Activated CD8-positive, alpha-beta memory T cell treated with anti-CD3 and anti-CD28 coated beads, Interleukin-2, amount 50 U/mL, for 4 hours (primary cell): ENCODE measurements around the gene MEGF10.
"Not testable (repeated sequence)": the region's sequence is repeated elsewhere in the genome, so short reads cannot be mapped to it uniquely, and the experiment has no call there.

Experiments used
- DNase-seq: peaks from one replicate; pipeline ENCODE4 v3.0.0-alpha.2; 2020

Gene MEGF10

GRCh38 chr5:127290019-127290945, at the start of gene MEGF10:
TSS of gene MEGF10 (plus strand) at chr5:127290796. CDS start at chr5:127331309, 40,513 bp downstream.
- DNase-seq, result no peak

DNA sequence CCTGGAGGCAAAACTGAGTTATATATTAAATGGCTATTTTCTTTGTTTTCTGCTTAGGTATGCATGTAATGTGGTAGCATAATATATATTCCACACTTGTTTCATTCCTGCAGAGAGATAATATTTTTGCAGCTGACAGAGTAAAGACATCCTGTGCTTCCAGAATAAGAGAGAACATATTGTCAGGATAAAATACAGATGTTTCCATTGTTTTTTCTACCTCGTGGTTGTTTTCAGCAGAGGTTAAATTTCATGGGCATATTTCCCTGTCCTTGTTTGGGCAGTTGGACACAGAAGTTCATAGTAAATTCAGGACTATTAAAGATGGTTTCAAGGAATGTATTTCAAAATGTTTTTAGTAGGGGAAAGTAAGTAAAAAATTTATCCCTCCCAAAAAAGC, 47.6 kb upstream of the MEGF10 start:
- DNase-seq, result no peak

- DNase-seq, result no peak
Observed at GRCh38 chr5:127254729-127255284, 35.8 kb upstream of the MEGF10 start.

- no peak for DNase-seq
Observed at GRCh38 chr5:127256886-127257597, 33.6 kb upstream of the MEGF10 start.

DNA sequence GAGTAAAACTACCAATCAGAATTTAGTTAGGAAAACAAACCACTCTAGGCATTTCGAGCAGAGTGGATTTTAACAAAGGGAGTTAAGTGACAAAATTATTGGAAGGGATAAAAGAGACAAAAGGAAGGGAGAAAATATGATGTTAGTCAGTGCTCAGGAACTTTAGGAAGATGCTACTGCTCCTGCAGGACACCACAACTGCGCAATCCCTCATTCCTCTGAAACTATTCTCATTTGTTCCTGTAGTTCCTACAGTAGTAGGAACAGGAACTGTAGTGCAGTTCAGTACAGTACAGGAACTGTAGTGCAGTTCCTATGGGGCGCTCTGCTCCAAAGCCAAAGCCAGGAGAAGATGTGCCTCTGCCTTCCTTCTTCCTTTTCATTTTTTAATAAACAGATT, 29.9 kb upstream of the MEGF10 start:
- no peak for DNase-seq

DNA sequence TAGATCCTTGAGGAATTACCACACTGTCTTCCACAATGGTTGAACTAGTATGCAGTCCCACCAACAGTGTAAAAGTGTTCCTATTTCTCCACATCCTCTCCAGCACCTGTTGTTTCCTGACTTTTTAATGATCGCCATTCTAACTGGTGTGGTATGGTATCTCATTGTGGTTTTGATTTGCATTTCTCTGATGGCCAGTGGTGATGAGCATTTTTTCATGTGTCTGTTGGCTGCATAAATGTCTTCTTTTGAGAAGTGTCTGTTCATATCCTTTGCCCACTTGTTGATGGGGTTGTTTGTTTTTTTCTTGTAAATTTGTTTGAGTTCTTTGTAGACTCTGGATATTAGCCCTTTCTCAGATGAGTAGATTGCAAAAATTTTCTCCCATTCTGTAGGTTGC, 25.1 kb upstream of the MEGF10 start:
- not testable (repeated sequence) for DNase-seq

DNA sequence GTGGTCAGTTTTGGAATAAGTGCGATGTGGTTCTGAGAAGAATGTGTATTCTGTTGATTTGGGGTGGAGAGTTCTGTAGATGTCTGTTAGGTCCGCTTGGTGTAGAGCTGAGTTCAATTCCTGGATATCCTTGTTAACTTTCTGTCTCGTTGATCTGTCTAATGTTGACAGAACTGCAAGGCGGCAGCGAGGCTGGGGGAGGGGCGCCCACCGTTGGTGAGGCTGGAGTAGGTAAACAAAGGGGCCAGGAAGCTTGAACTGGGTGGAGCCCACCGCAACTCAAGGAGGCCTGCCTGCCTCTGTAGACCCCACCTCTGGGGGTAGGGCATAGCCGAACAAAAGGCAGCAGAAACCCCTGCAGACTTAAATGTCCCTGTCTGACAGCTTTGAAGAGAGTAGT, 22.3 kb upstream of the MEGF10 start:
- DNase-seq, result not testable (repeated sequence)

- DNase-seq, result not testable (repeated sequence)
Observed at GRCh38 chr5:127270713-127271112, 19.9 kb upstream of the MEGF10 start.

DNA sequence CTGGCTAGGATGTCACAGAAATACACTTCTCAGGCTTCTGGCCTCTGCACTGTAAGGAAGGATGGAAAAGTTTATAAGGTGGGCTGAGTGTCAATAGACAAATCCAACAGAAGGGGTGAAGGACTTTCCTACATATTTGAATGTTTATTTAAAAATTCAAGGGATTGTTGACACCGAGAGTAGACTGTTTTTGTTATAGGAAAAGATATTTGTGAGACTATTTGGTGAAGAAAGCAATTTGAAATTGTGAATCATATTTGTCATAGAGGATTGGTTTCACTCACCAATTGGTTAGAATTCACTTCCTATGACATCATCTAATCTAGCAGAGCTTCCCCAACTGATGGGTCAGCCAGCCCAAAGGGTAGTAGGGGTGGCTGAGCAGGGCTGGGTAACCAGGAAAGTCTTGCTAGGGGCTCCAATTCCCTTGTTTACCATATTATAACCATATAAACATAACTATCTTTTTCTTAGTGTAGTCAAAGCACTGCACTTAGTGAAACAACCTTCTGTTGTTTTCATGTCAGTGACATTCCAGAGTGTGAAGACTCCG, 14.9 kb upstream of the MEGF10 start:
- no peak for DNase-seq

GRCh38 chr5:127280491-127281220, 9.9 kb upstream of the MEGF10 start:
- no peak for DNase-seq

- no peak for DNase-seq
Observed at GRCh38 chr5:127281609-127282008, 9.0 kb upstream of the MEGF10 start.

GRCh38 chr5:127288676-127289075, 1.9 kb upstream of the MEGF10 start:
- DNase-seq, result no peak

DNA sequence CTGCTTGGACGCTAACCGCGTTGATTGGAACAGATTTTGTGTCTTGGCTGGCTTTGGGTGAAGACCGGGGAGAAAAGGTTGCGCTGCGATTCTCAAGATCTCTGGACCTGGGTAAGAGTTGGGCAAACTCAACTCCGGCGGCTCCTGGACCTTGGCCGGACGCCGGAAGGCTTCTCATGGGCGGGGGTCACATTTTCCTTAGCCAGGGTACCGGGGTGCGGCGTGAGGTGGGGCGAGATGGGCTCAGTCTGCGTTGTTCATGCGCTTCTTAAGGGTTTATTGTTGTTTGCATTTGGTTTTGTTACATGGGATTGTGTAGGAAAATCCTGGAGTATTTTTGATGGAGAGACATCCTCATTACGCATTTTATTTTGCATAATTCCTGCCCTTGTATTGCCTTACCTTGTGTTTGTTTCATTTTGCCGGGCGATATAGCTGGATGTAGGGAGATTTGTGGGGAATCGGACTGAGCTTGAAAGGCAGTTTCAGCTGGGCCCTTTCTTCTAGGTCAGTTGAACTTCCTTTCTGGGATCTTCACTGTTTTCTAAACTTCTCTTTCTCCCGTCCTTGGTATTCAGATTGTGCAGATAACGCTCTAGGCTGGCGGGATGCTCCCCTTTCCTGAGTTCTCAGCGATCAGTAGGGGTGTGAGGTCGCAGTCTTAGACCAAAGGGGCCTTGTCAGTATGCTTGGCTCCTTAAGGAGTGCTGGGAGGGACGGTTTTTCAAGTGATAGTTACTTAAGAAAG, 524 bp downstream of the MEGF10 start:
- DNase-seq, result no peak

GRCh38 chr5:127292030-127292735, 1.6 kb downstream of the MEGF10 start:
- no peak for DNase-seq

DNA sequence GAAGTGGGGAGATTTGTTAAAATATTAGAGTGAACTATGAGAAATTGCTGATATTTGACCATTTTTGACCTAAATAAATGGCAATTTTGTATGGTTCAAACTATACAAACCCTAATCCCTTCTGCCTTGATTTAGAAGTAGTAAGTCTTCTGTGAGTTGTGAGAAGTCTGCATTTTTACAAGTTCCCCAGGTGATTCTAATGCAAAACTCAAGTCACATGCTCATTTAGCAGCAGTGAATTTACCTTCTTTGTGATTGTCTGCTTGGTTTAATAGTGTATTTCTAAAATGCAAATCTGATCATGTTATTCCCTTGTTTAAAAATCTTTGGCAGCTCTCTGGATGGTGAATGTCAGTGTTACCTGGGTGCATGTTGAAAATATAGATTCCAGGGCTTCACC, 2.8 kb downstream of the MEGF10 start:
- no peak for DNase-seq

- DNase-seq, result no peak
Observed at GRCh38 chr5:127294829-127295228, 4.2 kb downstream of the MEGF10 start.

DNA sequence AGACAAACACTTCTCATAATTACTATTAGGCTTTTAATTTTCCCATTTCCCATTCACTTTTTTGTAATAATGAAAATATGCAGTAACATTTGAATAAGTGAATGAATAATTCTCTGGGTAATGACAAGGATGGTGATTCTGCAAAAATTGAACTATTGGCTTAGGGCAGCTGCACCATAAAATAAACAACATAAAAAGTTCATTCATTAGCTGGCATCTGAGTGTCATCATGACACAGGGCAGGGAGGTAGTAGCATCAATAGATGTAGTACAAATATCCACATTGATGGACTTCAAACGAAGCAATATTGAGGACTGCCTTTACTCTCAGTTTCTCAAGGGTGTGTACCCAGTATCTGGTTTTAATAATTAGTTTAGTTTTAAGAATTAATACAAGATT, 4.9 kb downstream of the MEGF10 start:
- DNase-seq, result no peak

DNA sequence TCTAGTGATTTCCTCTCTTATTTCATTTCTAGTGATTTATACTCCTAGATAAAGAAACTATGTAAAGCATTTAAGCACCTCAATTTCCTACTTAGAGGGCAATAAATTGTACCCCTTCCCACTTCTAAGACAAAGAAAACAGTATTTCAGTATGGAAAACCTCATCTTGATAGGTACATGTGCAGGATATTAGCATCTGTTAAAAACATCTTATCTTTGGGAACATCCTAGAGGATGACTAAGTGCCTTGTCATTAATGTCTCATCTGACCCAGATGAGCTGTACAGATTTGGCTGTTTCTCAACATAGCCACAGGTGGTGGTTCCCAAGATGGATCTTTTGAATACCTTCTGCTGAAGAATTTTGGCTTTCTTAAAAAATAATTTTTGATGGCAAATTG, 5.7 kb downstream of the MEGF10 start:
- DNase-seq, result no peak

DNA sequence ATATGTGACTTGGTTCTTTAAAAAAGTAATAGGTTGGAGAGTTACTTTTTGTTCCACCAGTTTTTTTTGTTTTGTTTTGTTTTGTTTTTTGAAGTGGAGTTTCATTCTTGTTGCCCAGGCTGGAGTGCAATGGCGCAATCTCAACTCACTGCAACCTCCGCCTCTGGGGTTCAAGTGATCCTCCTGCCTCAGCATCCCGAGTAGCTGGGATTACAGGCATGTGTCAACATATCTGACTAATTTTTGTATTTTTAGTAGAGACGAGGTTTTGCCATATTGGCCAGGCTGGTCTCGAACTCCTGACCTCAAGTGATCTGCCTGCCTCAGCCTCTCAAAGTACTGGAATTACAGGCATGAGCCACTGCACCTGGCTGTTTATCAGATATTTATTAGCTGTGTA, 6.3 kb downstream of the MEGF10 start:
- not testable (repeated sequence) for DNase-seq

GRCh38 chr5:127297348-127298035, 6.9 kb downstream of the MEGF10 start:
- DNase-seq, result no peak

DNA sequence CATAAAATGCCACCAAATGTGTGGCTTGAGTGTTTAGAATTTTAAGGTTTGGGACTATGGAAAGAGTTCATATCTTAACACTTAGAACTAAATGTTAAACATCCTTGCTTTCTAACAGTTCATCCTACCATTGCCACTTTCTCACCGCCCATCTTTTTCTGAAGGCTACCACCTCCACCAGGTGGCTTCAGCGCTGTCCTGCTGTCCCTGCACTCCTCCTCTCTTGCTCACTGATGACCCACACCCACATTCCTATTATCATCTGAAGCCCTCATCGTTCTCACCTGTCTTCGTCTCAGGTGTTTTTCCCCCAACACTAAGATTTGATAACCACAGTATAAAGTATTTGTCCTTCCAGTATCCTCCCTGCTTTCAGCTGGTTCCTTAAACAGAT, 7.4 kb downstream of the MEGF10 start:
- DNase-seq, result no peak
